Breast epithelium (tissue), 4 donors: ENCODE measurements around the gene FTO. TPM values are rescaled to one million over a fixed set of nuclear protein-coding genes. Genes with fewer than 3 reads are reported as not detected.

ENCODE experiments used
- DNase-seq, 2 donors: peaks; one replicate each; pipeline ENCODE4 v3.0.0-alpha.2; 2019; ENCODE audit warnings: low spot score in 2 of 2
- H3K27ac ChIP-seq, 2 donors: fragments of 200-600 bp; sonication (generic) in 1 of 2; one replicate each; pipeline ENCODE4 v1.5.1; 2016 to 2019; ENCODE audit warnings: mild to moderate bottlenecking in 1 of 2
- H3K27me3 ChIP-seq, 2 donors: fragments of 200-600 bp; sonication (generic) in 1 of 2; one replicate each; pipeline versions ENCODE4 v1.5.1 to v1.6.0; 2017 to 2019; ENCODE audit warnings: control low read depth in 1 of 2, mild to moderate bottlenecking in 1 of 2
- H3K36me3 ChIP-seq: fragments of 200-600 bp; one replicate; pipeline ENCODE4 v1.5.1; 2019
- H3K4me1 ChIP-seq, 2 donors: fragments of 200-600 bp; sonication (generic); one replicate each; pipeline ENCODE4 v1.5.1; 2016 to 2019; ENCODE audit warnings: control low read depth in 1 of 2
- H3K4me3 ChIP-seq, 3 donors: fragments of 200-600 bp; sonication (generic); 1 replicate in 2 of 3; 2 replicates in 1 of 3; pipeline ENCODE4 v1.5.1; 2016 to 2019; ENCODE audit warnings: mild to moderate bottlenecking in 3 of 3, moderate library complexity in 2 of 3
- H3K9me3 ChIP-seq, 2 donors: fragments of 200-600 bp; sonication (generic) in 1 of 2; one replicate each; pipeline ENCODE4 v1.5.1; 2016 to 2019; ENCODE audit warnings: control low read depth in 1 of 2
- CTCF ChIP-seq, 3 donors: fragments of 450-650 bp; IDR thresholded peaks; one replicate each; pipeline ENCODE4 v1.5.1; 2016 to 2017; ENCODE audit warnings: antibody characterized with exemption in 3 of 3, mild to moderate bottlenecking in 3 of 3, moderate library complexity in 3 of 3
- POLR2A ChIP-seq: fragments of 450-650 bp; IDR thresholded peaks from one replicate; pipeline ENCODE4 v1.6.1; 2016; ENCODE audit warnings: antibody characterized with exemption, mild to moderate bottlenecking, moderate library complexity
- POLR2AphosphoS5 ChIP-seq, 3 donors: sonication (generic); formaldehyde crosslinking; IDR thresholded peaks; one replicate each; pipeline ENCODE4 v1.6.1; 2017; ENCODE audit warnings: antibody characterized with exemption in 3 of 3
- intact Hi-C: fragments of 100-400 bp; cut with DNase I; formaldehyde crosslinking; loops from one replicate; pipeline ENCODE4 v1.15.1; 2023; ENCODE audit warnings: low total_unique reads
- total RNA-seq, 3 donors: library from RNA; depleted of rRNA; stranded (reverse); fragments of >200 nt; gene quantifications; one replicate each; pipeline ENCODE4 v1.1.0, GENCODE V29; 2016

The FTO gene
- total RNA-seq, 3 donors from 2014 or later: 109 to 193 (median 174) TPM

GRCh38 chr16:54123766-54124165, 419.8 kb downstream of the FTO start:
- H3K9me3 ChIP-seq: no peaks in the 10 kb centered on the region
- intact Hi-C loops: no loop called here
- H3K36me3 ChIP-seq: no peaks in the 10 kb centered on the region
- no peak for DNase-seq
- no peak for TF ChIP-seq CTCF (IDR thresholded peaks at IDR 0.05)
- no peak for TF ChIP-seq POLR2A
- no peaks in the 10 kb centered on the region for H3K4me1 ChIP-seq
- H3K27me3 ChIP-seq: no peaks in the 10 kb centered on the region
- H3K4me3 ChIP-seq: no peak overlapping the region
- H3K27ac ChIP-seq: no peak overlapping the region

- TF ChIP-seq POLR2AphosphoS5 (IDR thresholded peaks at IDR 0.05) (no peak), CTCF (IDR thresholded peaks at IDR 0.05) (no peak), POLR2A (no peak)
- Histone ChIP-seq H3K27me3 (no peaks in the 10 kb centered on the region), H3K36me3 (no peaks in the 10 kb centered on the region), H3K4me3 (no peak overlapping the region), H3K27ac (no peak overlapping the region), H3K9me3 (no peaks in the 10 kb centered on the region), H3K4me1 (no peaks in the 10 kb centered on the region)
- DNase-seq: no peak
- intact Hi-C loops: no loop called here
These were observed 422.0 kb downstream of the FTO start for GRCh38 chr16:54125751-54126655.

GRCh38 chr16:54126907-54127306, 423.0 kb downstream of the FTO start:
- H3K4me3 ChIP-seq: no peak overlapping the region
- no peaks in the 10 kb centered on the region for H3K4me1 ChIP-seq
- intact Hi-C loops: no loop called here
- no peaks in the 10 kb centered on the region for H3K36me3 ChIP-seq
- DNase-seq: no peak
- no peaks in the 10 kb centered on the region for H3K9me3 ChIP-seq
- TF ChIP-seq CTCF (IDR thresholded peaks at IDR 0.05): no peak
- TF ChIP-seq POLR2AphosphoS5 (IDR thresholded peaks at IDR 0.05): no peak
- no peak for TF ChIP-seq POLR2A
- H3K27me3 ChIP-seq: no peaks in the 10 kb centered on the region
- no peak overlapping the region for H3K27ac ChIP-seq

GRCh38 chr16:54128629-54129234, 424.8 kb downstream of the FTO start:
- H3K9me3 ChIP-seq: no peaks in the 10 kb centered on the region
- DNase-seq: no peak
- H3K27ac ChIP-seq: no peak overlapping the region
- H3K4me3 ChIP-seq: no peak overlapping the region
- TF ChIP-seq POLR2AphosphoS5 (IDR thresholded peaks at IDR 0.05) (no peak), POLR2A (no peak), CTCF (IDR thresholded peaks at IDR 0.05) (no peak)
- no peaks in the 10 kb centered on the region for H3K27me3 ChIP-seq
- H3K36me3 ChIP-seq: no peaks in the 10 kb centered on the region
- intact Hi-C loops: no loop called here
- H3K4me1 ChIP-seq: no peaks in the 10 kb centered on the region

- no peak for TF ChIP-seq POLR2A
- TF ChIP-seq POLR2AphosphoS5 (IDR thresholded peaks at IDR 0.05): no peak
- TF ChIP-seq CTCF (IDR thresholded peaks at IDR 0.05): no peak
- no peak overlapping the region for H3K27ac ChIP-seq
These were observed 425.9 kb downstream of the FTO start for GRCh38 chr16:54129810-54130209.

More at GRCh38 chr16:54129810-54130209, 425.9 kb downstream of the FTO start:
- DNase-seq: no peak
- H3K4me3 ChIP-seq: no peak overlapping the region
- no peaks in the 10 kb centered on the region for H3K9me3 ChIP-seq
- intact Hi-C loops: no loop called here
- H3K27me3 ChIP-seq: no peaks in the 10 kb centered on the region
- H3K36me3 ChIP-seq: no peaks in the 10 kb centered on the region
- H3K4me1 ChIP-seq: no peaks in the 10 kb centered on the region
